Neutrophil (primary cell): ENCODE results near the gene SRSF10.

Source experiments
- H3K27ac ChIP-seq: fragments of 200-600 bp; sonication (generic); 2 replicates; pipeline ENCODE4 v1.5.1; 2016; ENCODE audit warnings: mild to moderate bottlenecking, moderate library complexity
- H3K27me3 ChIP-seq: fragments of 200-600 bp; sonication (generic); 2 replicates; pipeline ENCODE4 v1.6.0; 2016; ENCODE audit warnings: mild to moderate bottlenecking
- H3K36me3 ChIP-seq: fragments of 200-600 bp; sonication (generic); 2 replicates; pipeline ENCODE4 v1.5.1; 2017
- H3K4me1 ChIP-seq, 2 experiments: fragments of 200-600 bp in 1 of 2; sonication (generic) in 1 of 2; 1 replicate in 1 of 2; 2 replicates in 1 of 2; pipeline versions ENCODE4 v1.5.1 to v1.6.1; 2013 to 2016; ENCODE audit warnings: low read depth in 1 of 2, low read length in 1 of 2, mild to moderate bottlenecking in 1 of 2, moderate library complexity in 1 of 2; ENCODE audit not compliant: control insufficient read depth in 1 of 2, insufficient read depth in 1 of 2
- H3K4me3 ChIP-seq, 2 experiments: fragments of 200-600 bp in 1 of 2; sonication (generic) in 1 of 2; 1 replicate in 1 of 2; 2 replicates in 1 of 2; pipeline ENCODE4 v1.5.1; 2013 to 2016; ENCODE audit warnings: low read depth in 1 of 2, low read length in 1 of 2, mild to moderate bottlenecking in 1 of 2, moderate library complexity in 1 of 2
- H3K9me3 ChIP-seq: fragments of 200-600 bp; sonication (generic); 2 replicates; pipeline ENCODE4 v1.5.1; 2016
- TF ChIP-seq, protein P1 (sequence below): fragments of 200-600 bp; sonication (generic); IDR thresholded peaks from 2 replicates; pipeline ENCODE4 v1.5.1; 2016; ENCODE audit warnings: antibody characterized with exemption

Gene SRSF10

DNA sequence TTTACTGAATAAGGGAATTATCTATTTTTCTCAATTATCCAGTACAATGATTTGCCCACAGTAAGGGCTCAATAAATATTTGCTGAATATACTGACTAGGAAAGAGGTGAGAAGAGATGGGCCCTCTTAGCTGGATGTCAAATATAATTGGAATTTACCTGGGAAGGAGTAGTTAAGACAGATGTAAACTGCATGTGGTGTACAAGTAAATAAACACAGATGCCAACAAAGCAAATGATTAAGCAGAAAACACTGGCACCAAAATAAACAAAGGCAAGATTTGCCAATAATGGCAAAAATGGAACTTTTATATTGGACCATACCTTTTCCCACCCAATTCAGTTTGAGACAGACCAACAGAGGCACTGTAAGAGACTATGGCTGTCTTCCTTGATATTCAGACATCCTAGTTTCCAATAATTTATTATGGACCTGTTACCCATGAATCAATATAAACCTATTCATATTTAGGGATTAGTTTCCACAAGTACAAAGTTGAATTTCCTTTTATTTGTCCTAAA is 13.1 kb downstream of the SRSF10 start:
- TF ChIP-seq, protein P1, sequence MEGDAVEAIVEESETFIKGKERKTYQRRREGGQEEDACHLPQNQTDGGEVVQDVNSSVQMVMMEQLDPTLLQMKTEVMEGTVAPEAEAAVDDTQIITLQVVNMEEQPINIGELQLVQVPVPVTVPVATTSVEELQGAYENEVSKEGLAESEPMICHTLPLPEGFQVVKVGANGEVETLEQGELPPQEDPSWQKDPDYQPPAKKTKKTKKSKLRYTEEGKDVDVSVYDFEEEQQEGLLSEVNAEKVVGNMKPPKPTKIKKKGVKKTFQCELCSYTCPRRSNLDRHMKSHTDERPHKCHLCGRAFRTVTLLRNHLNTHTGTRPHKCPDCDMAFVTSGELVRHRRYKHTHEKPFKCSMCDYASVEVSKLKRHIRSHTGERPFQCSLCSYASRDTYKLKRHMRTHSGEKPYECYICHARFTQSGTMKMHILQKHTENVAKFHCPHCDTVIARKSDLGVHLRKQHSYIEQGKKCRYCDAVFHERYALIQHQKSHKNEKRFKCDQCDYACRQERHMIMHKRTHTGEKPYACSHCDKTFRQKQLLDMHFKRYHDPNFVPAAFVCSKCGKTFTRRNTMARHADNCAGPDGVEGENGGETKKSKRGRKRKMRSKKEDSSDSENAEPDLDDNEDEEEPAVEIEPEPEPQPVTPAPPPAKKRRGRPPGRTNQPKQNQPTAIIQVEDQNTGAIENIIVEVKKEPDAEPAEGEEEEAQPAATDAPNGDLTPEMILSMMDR = no peak
- H3K36me3 ChIP-seq = peaks cover 69% of the 10 kb centered on the region

DNA sequence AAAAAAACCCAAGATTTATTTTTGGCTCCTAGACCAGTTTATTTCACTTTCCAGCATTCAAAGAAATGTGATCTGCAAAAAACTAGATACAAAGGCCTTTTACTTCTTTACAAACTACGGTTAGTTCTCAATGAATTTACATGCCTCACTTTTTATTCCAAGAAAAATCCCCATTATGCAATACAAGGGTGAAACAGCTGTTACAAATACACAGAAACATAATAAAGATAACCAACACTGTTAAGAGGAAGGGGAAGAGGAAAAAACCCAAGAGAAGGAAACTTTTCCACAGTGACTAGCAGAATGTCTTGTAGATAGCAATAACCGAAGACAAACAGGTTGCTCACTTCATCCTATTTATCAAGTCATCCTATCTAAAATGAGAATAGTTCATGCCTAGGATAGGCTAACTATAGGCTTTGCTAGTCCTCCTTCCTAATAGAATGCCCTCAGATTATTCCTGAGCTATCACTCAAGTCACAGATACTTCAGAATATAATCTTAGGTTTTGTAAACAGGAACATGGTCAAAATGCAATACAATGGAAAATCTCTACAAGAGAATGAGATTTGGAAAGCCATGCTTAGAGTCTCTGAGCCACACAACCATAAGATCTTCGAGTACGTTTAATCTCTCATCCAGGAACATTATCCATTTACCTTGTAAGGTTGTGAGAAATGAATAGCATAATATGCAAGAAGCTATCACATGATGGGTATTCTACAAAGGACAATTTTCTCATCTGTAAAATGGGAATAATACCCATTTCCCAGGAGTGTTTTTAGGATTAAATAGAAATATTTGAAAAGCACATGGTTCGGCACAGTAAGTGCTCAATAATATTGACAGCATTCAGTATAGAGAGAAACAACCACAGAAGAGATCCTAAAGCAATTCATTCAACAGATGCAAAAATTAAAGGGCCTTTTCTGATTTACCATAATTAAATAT is 15.1 kb downstream of the SRSF10 start:
- H3K36me3 ChIP-seq = peaks cover 59% of the 10 kb centered on the region

More for the DNA sequence above, 13.1 kb downstream of the SRSF10 start:
- Histone ChIP-seq H3K27ac (no peak overlapping the region), H3K4me3 (no peak overlapping the region), H3K4me1 (no peaks in the 10 kb centered on the region), H3K9me3 (no peaks in the 10 kb centered on the region), H3K27me3 (no peaks in the 10 kb centered on the region)

DNA sequence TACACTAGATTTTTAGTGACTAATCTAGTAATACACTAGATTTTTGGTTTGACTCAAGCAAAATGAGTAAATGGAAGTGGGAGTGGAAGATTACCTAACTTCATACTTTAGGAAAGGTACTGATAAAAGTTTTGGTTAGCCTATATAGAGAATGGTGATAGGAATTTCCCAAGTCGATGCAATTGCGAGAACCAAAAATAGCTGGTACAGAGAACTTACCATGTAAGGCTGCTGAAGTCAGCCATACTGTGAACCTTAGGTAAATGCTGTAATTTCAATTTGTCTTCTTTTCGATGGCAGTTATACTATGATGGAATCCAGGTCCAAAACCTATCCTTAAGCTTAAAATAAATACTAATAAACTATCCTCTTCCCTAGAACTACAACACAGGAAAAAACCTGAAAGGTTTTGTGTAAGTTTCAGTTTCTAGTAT is 15.9 kb downstream of the SRSF10 start:
- TF ChIP-seq, protein P1 = no peak
- H3K4me1 ChIP-seq = peaks cover 15% of the 10 kb centered on the region in 2 experiments
- peak overlapping the region; percentile 57 for H3K27ac ChIP-seq
- no peaks in the 10 kb centered on the region for H3K27me3 ChIP-seq
- no peak overlapping the region for H3K4me3 ChIP-seq
- H3K36me3 ChIP-seq = peaks cover 53% of the 10 kb centered on the region
- H3K9me3 ChIP-seq = no peaks in the 10 kb centered on the region

More for the DNA sequence above, 15.1 kb downstream of the SRSF10 start:
- Histone ChIP-seq H3K27ac (peak overlapping the region; percentile 57), H3K4me1 (peaks cover 13 to 14% of the 10 kb centered on the region in 2 experiments), H3K4me3 (no peak overlapping the region), H3K9me3 (no peaks in the 10 kb centered on the region), H3K27me3 (no peaks in the 10 kb centered on the region)
- TF ChIP-seq, protein P1 = no peak

DNA sequence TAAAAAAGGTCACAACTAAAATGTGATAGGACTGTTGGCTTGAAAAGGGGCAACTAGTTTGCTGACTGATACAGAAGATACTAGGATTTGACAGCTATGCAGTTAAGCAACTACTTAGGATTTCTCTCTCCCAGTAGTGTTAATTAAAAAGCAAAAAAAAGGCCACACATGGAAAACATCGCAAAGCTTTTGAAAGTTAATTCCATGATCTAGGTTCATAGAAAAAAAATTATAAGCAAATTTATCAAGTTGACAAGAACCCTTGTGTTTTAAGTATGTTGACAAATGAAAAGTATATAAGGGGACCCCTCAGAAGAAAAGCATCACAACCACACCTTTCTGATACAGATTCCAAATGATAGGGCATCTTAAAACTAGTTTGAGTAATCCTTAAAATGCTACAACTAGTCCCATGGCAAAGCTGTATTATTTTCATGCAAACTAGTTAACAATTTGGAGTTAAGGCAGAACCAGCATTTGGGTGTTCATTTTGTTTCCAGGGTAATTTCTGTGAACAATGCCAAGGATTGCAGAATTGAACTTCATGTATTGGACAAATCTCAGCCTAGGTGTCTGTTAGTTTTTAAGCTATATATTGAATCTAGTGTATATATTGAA is 16.4 kb downstream of the SRSF10 start:
- TF ChIP-seq, protein P1 = no peak
- H3K4me1 ChIP-seq = peaks cover 20 to 21% of the 10 kb centered on the region in 2 experiments
- no peak overlapping the region for H3K4me3 ChIP-seq
- H3K27me3 ChIP-seq = no peaks in the 10 kb centered on the region
- no peaks in the 10 kb centered on the region for H3K9me3 ChIP-seq
- peaks cover 48% of the 10 kb centered on the region for H3K36me3 ChIP-seq
- H3K27ac ChIP-seq = peak overlapping the region; percentile 57

DNA sequence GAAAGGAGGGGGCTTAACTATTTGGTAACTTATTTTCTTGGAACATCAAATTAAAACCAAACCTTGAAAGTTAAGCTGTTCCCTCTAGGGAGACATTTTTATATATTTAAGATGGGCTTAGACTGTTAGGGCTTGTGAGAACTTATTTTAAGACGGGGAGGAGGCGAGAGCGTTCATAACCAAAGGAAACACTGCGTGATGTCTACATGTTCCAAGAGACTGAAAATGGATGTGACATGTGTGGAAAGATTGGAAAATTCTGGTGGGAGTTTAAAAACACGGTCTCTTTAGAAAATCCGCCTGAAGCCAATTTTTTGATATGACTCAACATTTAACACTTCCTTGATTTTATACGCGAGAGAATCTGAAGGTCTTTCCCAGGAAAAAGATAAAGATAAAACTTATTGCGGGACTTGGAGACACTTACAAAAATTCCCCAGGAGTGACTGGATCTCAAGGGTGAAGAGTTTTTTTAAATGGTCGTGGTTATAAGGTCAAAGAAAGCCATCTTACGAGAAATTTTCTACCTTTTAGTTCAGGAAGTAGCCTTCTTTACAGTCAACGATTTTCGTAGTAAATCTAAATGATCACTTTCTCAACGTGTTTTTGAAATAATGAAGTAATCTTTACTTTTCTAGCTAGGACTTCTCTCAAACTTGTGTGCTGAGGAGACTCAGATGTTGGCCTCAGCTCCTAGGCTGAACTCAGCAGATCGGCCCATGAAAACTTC is 19.7 kb downstream of the SRSF10 start:
- Histone ChIP-seq H3K9me3 (no peaks in the 10 kb centered on the region), H3K4me1 (peaks cover 33 to 34% of the 10 kb centered on the region in 2 experiments), H3K27ac (peak overlapping the region; percentile 95), H3K27me3 (no peaks in the 10 kb centered on the region), H3K4me3 (peak overlapping the region; percentile 96 to 99), H3K36me3 (peaks cover 32% of the 10 kb centered on the region)
- TF ChIP-seq, protein P1 = no peak
